ENCODE results near the gene FASLG. TPM values are rescaled to one million over a fixed set of nuclear protein-coding genes. Genes with fewer than 3 reads are reported as not detected.
"Not testable (repeated sequence)": the region's sequence is repeated elsewhere in the genome, so short reads cannot be mapped to it uniquely, and the experiment has no call there.

FASLG gene, protein sequence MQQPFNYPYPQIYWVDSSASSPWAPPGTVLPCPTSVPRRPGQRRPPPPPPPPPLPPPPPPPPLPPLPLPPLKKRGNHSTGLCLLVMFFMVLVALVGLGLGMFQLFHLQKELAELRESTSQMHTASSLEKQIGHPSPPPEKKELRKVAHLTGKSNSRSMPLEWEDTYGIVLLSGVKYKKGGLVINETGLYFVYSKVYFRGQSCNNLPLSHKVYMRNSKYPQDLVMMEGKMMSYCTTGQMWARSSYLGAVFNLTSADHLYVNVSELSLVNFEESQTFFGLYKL
- total RNA-seq: 0.27 TPM
- long read RNA-seq: 0 reads

DNA sequence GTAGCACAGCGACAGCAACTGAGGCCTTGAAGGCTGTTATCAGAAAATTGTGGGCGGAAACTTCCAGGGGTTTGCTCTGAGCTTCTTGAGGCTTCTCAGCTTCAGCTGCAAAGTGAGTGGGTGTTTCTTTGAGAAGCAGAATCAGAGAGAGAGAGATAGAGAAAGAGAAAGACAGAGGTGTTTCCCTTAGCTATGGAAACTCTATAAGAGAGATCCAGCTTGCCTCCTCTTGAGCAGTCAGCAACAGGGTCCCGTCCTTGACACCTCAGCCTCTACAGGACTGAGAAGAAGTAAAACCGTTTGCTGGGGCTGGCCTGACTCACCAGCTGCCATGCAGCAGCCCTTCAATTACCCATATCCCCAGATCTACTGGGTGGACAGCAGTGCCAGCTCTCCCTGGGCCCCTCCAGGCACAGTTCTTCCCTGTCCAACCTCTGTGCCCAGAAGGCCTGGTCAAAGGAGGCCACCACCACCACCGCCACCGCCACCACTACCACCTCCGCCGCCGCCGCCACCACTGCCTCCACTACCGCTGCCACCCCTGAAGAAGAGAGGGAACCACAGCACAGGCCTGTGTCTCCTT is at the start of gene FASLG:
TSS of gene FASLG (plus strand) at position 233 of the 583 bp plus-strand sequence. CDS start at position 332, 99 bp downstream.
- intact Hi-C loops (cut with DNase I): loop anchor here (5.0 kb wide), 1 partner anchor 38 kb away; no protein-coding TSS in a partner anchor
- no peak for DNase-seq (ENCODE audit: low spot score)

DNA sequence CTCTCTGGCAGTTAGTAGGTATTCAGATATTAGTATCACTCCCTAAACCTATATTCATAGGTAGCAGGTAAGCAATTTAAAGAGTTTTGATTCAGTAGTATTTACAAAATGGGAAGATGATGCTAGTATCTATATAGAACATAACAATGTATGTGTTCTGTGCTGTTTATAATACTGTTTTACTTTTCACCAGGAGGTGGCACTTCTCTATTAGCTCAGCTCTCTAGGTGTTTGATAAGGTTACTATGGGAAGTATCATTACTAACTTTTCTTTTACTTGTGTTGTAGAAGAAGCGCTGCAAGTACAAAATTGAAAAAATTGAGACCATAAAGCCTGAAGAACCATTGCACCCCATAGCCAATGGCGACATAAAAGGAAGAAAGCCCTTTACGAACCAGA is 49.4 kb upstream of the FASLG start:
- DNase-seq (ENCODE audit: low spot score): no peak
- intact Hi-C loops (cut with DNase I): loop anchor here (5.0 kb wide), 1 partner anchor 108 kb away; no protein-coding TSS in a partner anchor

DNA sequence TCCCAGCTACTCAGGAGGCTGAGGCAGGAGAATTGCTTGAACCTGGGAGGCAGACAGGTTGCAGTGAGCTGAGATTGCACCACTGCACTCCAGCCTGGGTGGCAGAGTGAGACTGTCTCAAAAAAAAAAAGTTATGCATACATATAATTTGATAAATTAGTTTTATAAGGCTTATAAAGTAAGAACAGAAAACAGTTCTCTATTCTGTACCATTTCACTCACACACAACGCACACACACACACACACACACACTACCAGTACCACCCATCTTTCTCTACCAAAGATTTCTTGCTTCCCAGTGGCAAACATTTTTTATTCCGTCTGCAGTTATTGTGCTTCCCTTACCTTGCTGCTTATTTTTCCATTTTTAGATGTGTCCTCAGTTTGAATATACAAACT is 46.4 kb upstream of the FASLG start:
- no peak for DNase-seq (ENCODE audit: low spot score)
- intact Hi-C loops (cut with DNase I): no loop called here

DNA sequence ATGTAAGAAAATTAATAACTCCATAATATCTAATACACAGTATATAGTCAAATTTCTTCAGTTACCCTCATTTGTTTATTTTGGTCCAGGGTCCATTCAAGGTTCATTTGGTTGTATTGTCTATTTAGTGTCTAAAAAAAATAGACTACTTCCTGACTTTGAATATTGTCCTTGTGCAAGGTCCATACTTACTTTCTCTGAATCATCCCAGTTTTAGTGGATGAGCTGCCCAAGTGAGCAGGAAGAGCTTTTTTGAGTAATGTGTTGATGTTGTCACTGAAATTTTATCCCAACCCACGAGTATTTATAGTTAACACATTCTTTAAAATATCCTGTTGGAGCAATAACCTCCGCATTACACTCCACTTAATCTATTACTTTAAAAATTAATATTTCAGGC is 45.6 kb upstream of the FASLG start:
- intact Hi-C loops (cut with DNase I): no loop called here

DNA sequence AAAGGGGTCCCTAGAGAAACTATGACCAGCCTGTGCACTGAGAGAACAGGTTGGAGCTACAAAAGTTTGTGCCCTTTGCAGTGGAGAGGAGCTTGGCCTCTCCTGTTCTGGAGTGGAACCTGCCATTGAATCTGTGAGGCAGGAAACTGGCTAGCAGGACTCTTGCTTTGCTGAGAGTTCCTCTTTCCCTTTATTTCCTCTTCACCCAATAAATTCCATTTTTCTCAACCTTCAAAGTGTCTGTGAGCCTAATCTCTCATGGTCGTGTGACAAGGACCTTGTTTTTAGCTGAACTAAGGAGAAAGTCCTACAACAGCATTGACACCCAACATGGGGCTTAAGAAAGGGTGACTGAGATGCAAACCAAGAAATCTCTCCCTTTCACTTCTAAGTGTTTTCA is 42.7 kb upstream of the FASLG start:
- intact Hi-C loops (cut with DNase I): no loop called here
- no peak for DNase-seq (ENCODE audit: low spot score)

More for the DNA sequence above, 45.6 kb upstream of the FASLG start:
- DNase-seq (ENCODE audit: low spot score): no peak

DNA sequence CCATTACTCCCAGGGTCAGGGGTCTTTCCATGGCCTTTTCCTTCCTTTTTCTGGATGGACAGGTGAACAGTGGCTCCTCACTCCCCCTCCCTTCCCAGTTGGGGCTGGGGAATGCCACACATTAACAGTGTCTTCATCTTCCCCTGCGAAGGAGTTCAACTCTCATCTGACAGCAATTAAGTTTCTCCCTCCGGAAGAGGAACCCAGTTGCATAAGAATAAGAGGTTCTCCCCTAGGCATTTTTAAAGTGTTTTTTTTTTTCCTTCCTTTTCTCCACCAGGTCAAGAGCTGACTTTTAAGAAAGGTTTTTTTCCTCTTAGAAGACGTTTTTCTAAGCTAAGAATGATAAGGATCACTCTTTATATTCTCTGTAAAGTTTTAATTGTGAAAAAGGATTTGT is 42.3 kb upstream of the FASLG start:
- DNase-seq (ENCODE audit: low spot score): no peak
- intact Hi-C loops (cut with DNase I): no loop called here

DNA sequence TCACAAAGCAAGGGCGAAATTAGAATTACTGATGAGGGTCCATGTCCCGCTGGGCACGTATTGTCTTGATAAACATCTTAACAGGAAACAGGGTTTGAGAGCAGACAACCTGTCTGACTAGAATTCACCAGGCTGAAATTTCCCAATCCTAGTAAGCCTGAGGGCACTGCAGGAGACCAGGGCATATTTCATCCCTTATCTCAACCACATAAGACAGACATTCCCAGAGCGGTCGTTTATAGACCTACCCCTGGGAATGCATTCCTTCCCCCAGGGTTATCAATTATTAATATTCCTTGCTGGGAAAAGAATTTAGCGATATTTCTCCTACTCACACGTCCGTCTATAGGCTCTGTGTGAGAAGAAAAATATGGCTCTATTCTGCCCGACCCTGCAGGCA is 38.3 kb upstream of the FASLG start:
- DNase-seq (ENCODE audit: low spot score); intact Hi-C loops (cut with DNase I): not testable (repeated sequence)

DNA sequence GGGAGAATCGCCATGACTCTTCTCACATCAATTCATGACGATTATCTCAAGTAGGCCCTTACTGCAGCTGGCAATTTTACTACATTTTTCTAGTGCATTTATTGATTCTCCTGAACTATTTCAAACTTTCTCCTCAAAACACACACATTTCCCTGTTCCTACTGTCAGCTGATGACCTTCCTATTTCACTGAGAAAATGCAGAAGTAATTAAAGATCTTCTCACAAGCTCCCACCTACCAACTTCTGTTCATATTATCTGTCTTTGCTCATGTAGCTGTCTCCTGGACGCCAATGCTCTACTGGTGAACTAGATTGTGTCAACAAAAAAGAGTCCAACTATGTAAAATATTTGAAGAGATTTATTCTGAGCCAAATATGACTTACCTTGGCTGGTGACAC is 36.4 kb upstream of the FASLG start:
- intact Hi-C loops (cut with DNase I): no loop called here
- DNase-seq (ENCODE audit: low spot score): no peak

DNA sequence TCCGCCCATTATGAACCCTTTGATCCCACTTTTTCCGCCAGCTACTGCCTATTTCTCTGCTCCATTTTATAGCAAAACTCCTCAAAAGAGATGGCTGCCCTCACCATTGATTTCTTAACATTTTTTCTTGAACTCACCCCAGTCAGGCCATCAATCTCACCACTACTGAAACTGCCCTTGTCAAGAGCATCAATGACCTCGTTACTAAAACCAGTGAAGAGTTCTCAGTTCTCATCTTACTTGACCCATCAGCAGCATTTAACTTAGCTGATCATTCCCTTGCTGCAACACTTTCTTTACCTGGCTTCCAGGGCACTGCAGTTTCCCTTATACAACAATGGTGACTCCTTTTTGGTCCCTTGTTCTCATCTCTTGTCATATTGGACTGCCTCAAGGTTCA is 35.2 kb upstream of the FASLG start:
- DNase-seq (ENCODE audit: low spot score): no peak
- intact Hi-C loops (cut with DNase I): no loop called here

DNA sequence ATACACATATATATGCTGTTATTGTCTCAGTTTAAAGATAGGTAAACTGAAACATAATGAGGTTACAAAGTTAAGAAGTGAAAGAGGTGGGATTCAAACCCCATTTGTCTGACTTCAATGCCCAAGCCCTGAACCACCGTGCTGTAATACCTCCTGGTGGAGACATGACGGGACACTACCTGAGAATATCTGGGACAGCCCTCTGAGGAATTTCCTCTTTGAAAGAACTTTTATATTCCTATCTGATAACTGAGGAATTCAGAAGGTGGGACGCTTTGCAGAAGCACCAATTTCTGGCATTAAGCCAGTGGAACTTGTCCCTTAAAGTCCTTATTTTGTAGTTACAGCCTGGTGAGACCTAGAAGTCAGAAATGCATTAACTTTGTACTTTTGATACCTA is 32.1 kb upstream of the FASLG start:
- intact Hi-C loops (cut with DNase I): no loop called here
- no peak for DNase-seq (ENCODE audit: low spot score)

DNA sequence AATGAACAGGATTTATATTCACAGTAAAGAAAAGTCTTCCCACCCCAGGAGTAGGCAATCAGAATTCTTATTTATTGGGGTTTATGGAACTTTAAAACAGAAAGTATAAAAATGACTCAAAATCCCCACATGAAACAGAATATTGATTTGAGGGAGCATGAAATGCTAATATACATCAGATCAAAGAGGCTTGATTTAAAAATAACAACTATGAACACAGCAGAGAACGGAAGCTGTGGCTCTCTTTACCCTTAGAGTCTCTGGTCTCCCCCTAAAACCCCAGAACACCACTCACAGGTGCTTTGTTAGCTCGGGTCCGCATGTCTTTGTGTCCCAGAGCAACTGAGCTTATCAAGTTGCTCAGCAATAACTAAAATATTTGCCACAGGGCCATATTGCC is 31.2 kb upstream of the FASLG start:
- intact Hi-C loops (cut with DNase I): no loop called here
- DNase-seq (ENCODE audit: low spot score): no peak

DNA sequence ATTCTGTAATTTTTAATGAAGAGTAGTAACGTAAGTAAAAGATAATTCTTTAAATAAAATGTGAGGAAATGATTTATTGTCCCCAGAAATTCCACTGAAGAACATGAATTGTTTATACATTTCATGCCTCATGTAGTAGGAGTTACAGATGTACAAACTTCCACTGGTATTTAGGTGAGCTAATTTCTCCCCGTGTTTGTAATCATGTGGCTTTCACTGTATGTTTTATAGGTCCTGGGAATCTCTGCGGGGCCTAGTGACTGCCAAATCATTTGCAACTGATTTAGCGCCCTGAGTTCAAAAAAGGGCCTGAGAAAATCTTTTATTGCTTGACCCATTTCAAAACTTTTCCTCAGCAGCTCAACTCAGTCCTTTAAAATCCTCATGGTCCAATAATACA is 30.5 kb upstream of the FASLG start:
- intact Hi-C loops (cut with DNase I): no loop called here

DNA sequence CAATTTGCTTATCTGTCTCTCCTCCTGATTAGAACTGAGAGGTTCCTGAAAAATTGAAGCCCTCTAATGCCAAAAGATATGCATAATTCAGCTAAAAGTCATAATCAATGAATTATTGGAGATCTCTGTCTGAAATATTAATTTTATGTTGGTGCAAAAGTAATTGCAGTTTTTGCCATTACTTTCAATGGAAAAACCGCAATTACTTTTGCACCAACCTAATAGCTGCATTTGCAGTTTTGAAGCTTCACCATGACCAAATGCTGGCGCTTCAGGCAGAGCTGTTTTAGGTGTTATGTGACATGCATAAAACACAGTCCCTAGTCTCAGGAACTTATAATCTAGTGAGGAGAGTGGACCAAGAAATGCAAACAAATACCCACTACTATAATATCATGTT is 29.7 kb upstream of the FASLG start:
- no peak for DNase-seq (ENCODE audit: low spot score)
- intact Hi-C loops (cut with DNase I): no loop called here

More for the DNA sequence above, 30.5 kb upstream of the FASLG start:
- no peak for DNase-seq (ENCODE audit: low spot score)

DNA sequence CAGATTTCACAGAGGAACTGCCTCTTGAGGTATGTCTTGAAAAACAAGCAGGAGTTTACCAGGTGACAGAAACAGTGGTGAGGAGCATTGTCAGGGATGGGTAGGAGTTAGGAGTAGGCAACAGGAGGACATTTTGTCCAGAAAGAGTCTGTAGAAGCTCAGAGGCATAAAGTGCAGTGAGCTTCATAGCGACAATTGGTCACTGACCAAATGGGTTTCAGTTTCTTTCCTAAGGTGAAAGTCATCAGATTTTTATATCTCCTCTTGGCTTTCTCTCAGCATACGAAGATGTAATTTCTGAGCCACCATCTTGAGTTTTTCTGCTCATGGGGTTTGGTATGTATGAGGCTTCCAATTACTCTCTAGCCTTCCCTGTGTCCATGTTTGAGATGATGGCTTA is 29.3 kb upstream of the FASLG start:
- no peak for DNase-seq (ENCODE audit: low spot score)

DNA sequence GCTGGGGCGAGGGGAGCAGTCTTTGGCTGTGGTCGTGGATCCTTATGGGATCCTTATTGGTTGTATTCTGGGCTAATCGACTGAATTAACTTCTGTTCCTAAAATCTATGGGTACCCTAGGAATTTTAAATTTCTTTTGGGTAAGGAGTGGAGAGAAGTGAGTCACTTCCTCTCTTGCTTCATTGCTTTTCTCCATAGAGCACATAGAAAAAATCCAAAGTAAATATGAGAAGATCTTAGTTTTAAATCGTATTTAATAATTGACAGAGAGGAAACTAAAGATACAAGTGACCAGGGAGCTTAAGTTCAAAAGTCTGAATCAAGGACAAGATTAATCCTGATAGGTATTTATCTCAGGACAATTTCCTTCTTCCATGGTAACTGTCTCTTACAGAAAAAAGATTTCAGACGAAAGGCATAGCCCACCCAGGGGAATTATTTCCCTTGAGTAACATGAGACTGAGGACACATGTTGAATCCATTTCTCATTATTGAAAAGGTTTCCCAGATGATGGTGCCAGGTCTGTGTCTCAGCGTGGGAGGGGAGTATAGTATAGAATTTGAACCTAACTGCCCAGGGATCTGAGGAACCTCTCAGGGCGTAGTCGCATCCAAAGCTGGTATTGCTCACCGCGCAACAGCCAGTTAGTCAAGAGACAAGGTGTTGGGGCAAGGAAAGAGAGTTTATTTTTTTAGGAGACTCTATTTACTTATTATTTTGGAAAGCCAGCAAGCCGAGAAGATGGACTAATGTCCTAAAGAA is 28.7 kb upstream of the FASLG start:
- intact Hi-C loops (cut with DNase I): no loop called here

More for the DNA sequence above, 29.3 kb upstream of the FASLG start:
- intact Hi-C loops (cut with DNase I): no loop called here

DNA sequence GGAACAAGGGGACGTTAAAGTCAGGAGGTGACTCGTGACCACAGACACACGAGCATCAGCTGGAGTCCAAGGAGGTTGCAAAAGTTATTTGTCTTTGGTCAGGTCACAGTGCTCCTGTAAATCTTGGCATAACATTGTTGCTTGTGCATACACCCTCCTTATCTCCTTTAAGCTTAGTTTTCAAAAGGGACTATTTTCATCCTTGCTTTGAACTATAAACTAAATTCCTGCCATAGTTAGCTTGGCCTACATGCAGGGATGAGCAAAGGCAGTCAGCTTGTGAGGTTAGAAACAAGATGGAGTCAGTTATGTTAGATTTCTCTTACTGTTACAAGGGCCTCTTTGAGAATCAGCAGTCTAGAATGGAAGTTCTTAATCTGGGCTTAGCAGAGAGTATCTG is 28.0 kb upstream of the FASLG start:
- intact Hi-C loops (cut with DNase I): no loop called here
- DNase-seq (ENCODE audit: low spot score): no peak

More for the DNA sequence above, 28.7 kb upstream of the FASLG start:
- DNase-seq (ENCODE audit: low spot score): no peak

DNA sequence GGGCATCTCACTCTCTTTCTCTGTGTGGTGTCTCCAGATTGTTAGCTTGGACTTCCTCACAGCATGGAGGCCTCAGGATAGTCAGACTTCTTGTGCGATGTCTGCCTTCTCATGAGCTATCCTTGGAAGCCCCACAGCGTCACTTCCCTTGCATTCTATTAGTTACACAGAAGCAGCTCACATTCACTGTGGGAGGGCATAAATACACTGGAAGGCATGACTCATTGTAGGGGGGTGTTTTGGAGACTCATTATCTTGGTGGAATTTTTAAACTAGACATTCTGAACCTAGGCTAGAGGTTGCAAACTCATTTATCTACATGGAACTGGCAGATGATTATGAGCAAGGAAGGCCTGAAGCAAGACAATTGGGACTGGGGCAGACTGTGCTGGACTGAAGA is 21.4 kb upstream of the FASLG start:
- intact Hi-C loops (cut with DNase I): no loop called here
- no peak for DNase-seq (ENCODE audit: low spot score)

DNA sequence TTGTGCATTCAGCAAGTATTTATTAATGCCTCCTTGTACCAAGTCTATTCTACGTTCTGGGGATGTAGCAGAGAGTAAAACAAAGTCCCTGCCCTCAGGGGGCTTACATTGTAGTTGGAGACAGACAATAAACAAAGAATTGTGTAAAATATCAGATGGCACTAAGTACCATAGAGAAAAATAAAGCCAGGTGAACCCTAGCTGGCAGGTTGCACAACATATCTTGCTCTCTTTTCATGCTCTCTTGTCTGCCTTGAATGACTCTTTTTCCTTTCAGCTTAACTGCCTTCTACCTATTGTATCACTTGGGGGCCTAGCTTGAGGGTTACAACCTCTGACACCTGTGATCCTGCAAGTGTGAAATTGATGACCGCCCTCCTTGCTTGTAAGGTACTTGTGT is 20.7 kb upstream of the FASLG start:
- intact Hi-C loops (cut with DNase I): no loop called here

DNA sequence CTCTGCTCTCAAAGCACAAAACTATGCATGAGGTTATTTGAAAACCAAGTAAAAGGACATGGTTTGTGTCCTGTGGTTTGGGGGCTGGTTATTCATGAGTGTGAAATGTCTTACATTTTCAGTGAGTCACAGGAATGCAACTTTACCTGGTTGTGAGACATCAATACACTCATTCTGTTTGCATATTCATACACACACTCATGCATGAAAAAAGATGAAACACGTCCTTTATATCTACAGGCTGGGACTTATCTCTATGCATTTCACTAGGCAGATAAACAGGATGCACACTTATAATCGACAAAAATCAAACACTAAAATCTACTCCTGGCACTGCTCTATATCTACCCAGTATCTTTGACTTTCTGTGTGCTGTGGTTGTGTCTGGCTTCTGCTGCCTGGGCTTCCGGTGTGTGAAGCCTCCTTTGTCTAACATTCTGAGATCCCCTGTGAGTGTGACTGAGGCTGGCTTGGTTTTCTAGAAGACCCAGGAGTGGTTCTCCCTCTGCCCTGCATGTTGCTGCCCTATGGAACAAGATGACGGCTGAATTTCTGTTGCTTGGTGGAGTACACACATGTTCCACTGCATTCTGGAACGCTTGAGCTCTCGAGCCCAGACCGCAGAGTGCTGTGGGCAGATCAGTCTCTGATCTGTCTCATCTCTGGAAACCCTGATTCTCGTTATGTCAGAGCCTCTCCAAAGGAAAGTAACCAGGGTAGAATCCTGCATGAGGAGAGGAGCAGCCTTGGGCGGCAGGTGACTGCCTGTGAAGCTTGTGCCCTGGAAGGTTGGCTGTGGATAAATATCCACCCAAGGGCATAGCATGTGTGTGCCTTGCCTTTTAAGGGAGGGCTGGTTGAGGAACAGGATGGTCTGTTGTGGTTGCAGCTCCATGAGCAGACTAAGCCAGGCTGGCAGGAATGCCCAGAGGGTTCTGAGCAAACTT is 19.7 kb upstream of the FASLG start:
- intact Hi-C loops (cut with DNase I): no loop called here

More for the DNA sequence above, 20.7 kb upstream of the FASLG start:
- no peak for DNase-seq (ENCODE audit: low spot score)

DNA sequence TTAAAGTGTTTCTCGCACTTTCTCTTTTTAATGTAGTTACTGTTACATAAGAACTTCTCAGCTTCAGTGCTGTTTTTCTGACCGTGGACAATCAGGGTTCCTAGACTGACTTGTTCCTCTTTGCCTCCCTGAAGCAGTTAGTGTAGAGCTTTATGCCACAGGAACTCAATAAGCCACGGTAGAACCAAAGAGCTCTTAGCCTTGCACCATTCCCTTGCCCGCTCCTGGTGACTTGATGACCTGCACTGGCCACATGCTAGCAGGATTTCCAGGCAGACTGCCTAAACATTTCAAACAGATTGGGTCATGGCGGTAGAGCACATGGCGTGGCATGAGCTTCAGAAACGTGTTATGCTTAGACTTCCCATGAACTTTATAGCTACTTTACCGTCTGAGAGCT is 18.8 kb upstream of the FASLG start:
- no peak for DNase-seq (ENCODE audit: low spot score)
- intact Hi-C loops (cut with DNase I): no loop called here

More for the DNA sequence above, 19.7 kb upstream of the FASLG start:
- no peak for DNase-seq (ENCODE audit: low spot score)

Data from cardiac septum (tissue), 1 donor.